PC-9 (cell line): ENCODE measurements around the gene PRSS56. TPM values are rescaled to one million over a fixed set of nuclear protein-coding genes. Genes with fewer than 3 reads are reported as not detected.
A peak's percentile ranks its signal among the peaks of the same experiment; 100 is the strongest.

Experiments
- BruUV-seq: library from RNA; stranded (reverse); fragments of 400-500 nt; replicated peaks from 2 replicates; lab custom pipeline; 2021; lab: Mats Ljungman, UMichigan
- CTCF ChIA-PET: fragments of 300-600 bp; sonication (Branson Sonifier 250); formaldehyde crosslinking; loops from one replicate; lab custom pipeline; 2022; ENCODE audit warnings: antibody characterized with exemption; lab: Charles Lee
- POLR2A ChIA-PET: fragments of 300-600 bp; sonication (Branson Sonifier 250); formaldehyde crosslinking; loops from one replicate; lab custom pipeline; 2022; ENCODE audit warnings: antibody characterized with exemption; ENCODE audit not compliant: unreplicated experiment; lab: Charles Lee
- DNase-seq, 2 experiments: peaks; one replicate each; pipeline versions ENCODE4 v3.0.0 to v3.0.0-alpha.2; 2015 to 2022; ENCODE audit warnings: mixed read lengths in 1 of 2
- H2AFZ ChIP-seq: fragments of 200-600 bp; sonication (generic); 2 replicates; pipeline ENCODE4 v1.8.1; 2017; ENCODE audit warnings: antibody characterized with exemption
- H3F3A ChIP-seq: fragments of 200-600 bp; sonication (generic); 2 replicates; pipeline ENCODE4 v1.8.1; 2017; ENCODE audit warnings: antibody characterized with exemption, mild to moderate bottlenecking, low read depth; ENCODE audit not compliant: insufficient read depth
- H3K27ac ChIP-seq: fragments of 200-600 bp; sonication (generic); 2 replicates; pipeline ENCODE4 v1.6.1; 2016; ENCODE audit warnings: mixed run types
- H3K27me3 ChIP-seq: fragments of 200-600 bp; sonication (generic); 2 replicates; pipeline ENCODE4 v1.6.1; 2016; ENCODE audit warnings: low read depth, mixed run types; ENCODE audit not compliant: insufficient read depth
- H3K36me3 ChIP-seq: fragments of 200-600 bp; sonication (generic); 2 replicates; pipeline ENCODE4 v1.6.1; 2016; ENCODE audit warnings: low read depth, mixed run types
- H3K4me1 ChIP-seq: fragments of 200-600 bp; sonication (generic); replicated peaks from 2 replicates; pipeline ENCODE4 v1.6.1; 2016; ENCODE audit warnings: mixed run types; ENCODE audit not compliant: insufficient read depth
- H3K4me2 ChIP-seq: fragments of 200-600 bp; sonication (generic); 2 replicates; pipeline ENCODE4 v1.6.1; 2017; ENCODE audit warnings: mixed run types
- H3K4me3 ChIP-seq: fragments of 200-600 bp; sonication (generic); 2 replicates; pipeline ENCODE4 v1.6.1; 2016; ENCODE audit warnings: mixed run types
- H3K79me2 ChIP-seq: fragments of 200-600 bp; sonication (generic); 2 replicates; pipeline ENCODE4 v1.6.1; 2017; ENCODE audit warnings: low read depth, mixed run types
- H3K9me2 ChIP-seq: fragments of 200-600 bp; sonication (generic); 2 replicates; pipeline ENCODE4 v1.8.1; 2017; ENCODE audit warnings: mild to moderate bottlenecking; ENCODE audit not compliant: insufficient read depth
- H3K9me3 ChIP-seq: fragments of 200-600 bp; sonication (generic); 2 replicates; pipeline ENCODE4 v1.8.1; 2016; ENCODE audit warnings: low read depth; ENCODE audit not compliant: insufficient read depth
- H4K20me1 ChIP-seq: fragments of 200-600 bp; sonication (generic); 2 replicates; pipeline ENCODE4 v1.8.1; 2017; ENCODE audit not compliant: insufficient read depth
- EZH2 ChIP-seq: fragments of 200-600 bp; sonication (generic); IDR thresholded peaks from 2 replicates; pipeline ENCODE4 v1.8.0; 2017; ENCODE audit warnings: antibody characterized with exemption, low read depth
- intact Hi-C: fragments of 100-400 bp; cut with micrococcal nuclease; formaldehyde crosslinking; loops from one replicate; pipeline ENCODE4 v1.10.0; 2022; ENCODE audit not compliant: unreplicated experiment
- total RNA-seq: library from RNA; stranded (reverse); gene quantifications from 2 replicates; pipeline ENCODE4 v1.2.3, GENCODE V29; 2021
- TF ChIP-seq, protein P1 (sequence below): fragments of 200-600 bp; sonication (generic); conservative IDR thresholded peaks from 2 replicates; pipeline ENCODE4 v1.6.1; 2017; ENCODE audit warnings: mixed run types, antibody characterized with exemption, mild to moderate bottlenecking, moderate library complexity

PRSS56 gene
- total RNA-seq, 1 experiment from 2014 or later = not detected

DNA sequence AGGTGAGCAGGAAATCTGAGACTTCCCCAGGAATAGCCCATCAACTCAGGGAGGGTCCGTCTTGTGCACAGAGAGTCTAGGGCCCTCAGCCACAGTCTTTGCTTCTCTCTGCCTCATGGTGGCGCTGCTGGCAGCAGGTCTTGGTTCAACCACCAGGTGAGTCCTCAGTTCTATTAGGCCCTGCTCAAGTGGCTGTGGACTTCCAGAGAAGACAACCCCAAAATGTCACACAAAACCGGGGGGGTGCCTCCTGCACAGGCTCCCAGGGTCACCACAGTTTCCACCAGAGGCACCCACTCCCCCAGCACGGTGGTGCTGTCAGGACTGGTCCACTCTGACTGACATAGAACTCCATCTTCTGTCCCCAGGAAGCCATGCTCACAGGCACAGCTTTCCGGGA is 16.9 kb downstream of the PRSS56 start:
- TF ChIP-seq, protein P1, sequence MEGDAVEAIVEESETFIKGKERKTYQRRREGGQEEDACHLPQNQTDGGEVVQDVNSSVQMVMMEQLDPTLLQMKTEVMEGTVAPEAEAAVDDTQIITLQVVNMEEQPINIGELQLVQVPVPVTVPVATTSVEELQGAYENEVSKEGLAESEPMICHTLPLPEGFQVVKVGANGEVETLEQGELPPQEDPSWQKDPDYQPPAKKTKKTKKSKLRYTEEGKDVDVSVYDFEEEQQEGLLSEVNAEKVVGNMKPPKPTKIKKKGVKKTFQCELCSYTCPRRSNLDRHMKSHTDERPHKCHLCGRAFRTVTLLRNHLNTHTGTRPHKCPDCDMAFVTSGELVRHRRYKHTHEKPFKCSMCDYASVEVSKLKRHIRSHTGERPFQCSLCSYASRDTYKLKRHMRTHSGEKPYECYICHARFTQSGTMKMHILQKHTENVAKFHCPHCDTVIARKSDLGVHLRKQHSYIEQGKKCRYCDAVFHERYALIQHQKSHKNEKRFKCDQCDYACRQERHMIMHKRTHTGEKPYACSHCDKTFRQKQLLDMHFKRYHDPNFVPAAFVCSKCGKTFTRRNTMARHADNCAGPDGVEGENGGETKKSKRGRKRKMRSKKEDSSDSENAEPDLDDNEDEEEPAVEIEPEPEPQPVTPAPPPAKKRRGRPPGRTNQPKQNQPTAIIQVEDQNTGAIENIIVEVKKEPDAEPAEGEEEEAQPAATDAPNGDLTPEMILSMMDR = peak; percentile 54; the same call in 1 of the 2 replicates
- TF ChIP-seq EZH2 = no peak
- no peaks in the 10 kb centered on the region for H3K9me2 ChIP-seq
- H3K27ac ChIP-seq = no peak overlapping the region
- 0 out of 2 replicates have a peak, but pooled peaks cover 2% of the 10 kb centered on the region for H3K9me3 ChIP-seq
- BruUV-seq = no TSS peak
- no peaks in the 10 kb centered on the region for H3K36me3 ChIP-seq
- H3K4me1 ChIP-seq = no peaks in the 10 kb centered on the region
- intact Hi-C loops = no loop called here
- no peak overlapping the region for H3K4me3 ChIP-seq
- no peak overlapping the region for H3K4me2 ChIP-seq
- no peaks in the 10 kb centered on the region for H3F3A ChIP-seq
- DNase-seq = no peak
- H3K79me2 ChIP-seq = no peaks in the 10 kb centered on the region
- POLR2A ChIA-PET = no interaction called here
- H3K27me3 ChIP-seq = no peaks in the 10 kb centered on the region
- no peaks in the 10 kb centered on the region for H4K20me1 ChIP-seq
- H2AFZ ChIP-seq = no peak overlapping the region
- CTCF ChIA-PET = no interaction called here

DNA sequence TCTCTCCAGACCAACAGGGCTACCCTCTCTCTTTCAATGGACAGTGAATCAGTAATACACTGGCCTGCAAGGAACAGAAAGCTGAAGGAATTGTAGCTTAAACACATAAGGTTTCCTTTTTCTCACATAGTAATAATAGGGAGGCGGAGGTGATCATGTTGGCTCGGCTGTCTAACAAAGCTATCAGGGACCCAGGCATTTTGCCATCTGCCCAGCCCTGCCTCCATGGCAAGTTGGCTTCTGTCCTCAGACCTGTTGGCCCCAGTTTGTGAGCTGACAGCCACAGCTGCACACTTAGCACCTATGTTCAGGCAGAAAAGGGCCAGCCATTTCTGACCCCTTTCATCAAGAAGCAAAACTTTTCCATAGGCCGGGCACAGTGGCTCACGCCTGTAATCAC is 17.3 kb downstream of the PRSS56 start:
- H3K9me2 ChIP-seq = no peaks in the 10 kb centered on the region
- H3K9me3 ChIP-seq = 0 out of 2 replicates have a peak, but pooled peaks cover 2% of the 10 kb centered on the region
- no peak overlapping the region for H2AFZ ChIP-seq
- no peaks in the 10 kb centered on the region for H3K36me3 ChIP-seq
- H3F3A ChIP-seq = no peaks in the 10 kb centered on the region
- no peak overlapping the region for H3K4me3 ChIP-seq
- H3K79me2 ChIP-seq = no peaks in the 10 kb centered on the region
- no peak for TF ChIP-seq EZH2
- TF ChIP-seq, protein P1 = no peak
- no peak for DNase-seq
- intact Hi-C loops = no loop called here
- no peaks in the 10 kb centered on the region for H3K27me3 ChIP-seq
- POLR2A ChIA-PET = no interaction called here
- CTCF ChIA-PET = no interaction called here
- no peak overlapping the region for H3K4me2 ChIP-seq
- H4K20me1 ChIP-seq = no peaks in the 10 kb centered on the region
- no peak overlapping the region for H3K27ac ChIP-seq
- BruUV-seq = no TSS peak
- H3K4me1 ChIP-seq = no peaks in the 10 kb centered on the region

DNA sequence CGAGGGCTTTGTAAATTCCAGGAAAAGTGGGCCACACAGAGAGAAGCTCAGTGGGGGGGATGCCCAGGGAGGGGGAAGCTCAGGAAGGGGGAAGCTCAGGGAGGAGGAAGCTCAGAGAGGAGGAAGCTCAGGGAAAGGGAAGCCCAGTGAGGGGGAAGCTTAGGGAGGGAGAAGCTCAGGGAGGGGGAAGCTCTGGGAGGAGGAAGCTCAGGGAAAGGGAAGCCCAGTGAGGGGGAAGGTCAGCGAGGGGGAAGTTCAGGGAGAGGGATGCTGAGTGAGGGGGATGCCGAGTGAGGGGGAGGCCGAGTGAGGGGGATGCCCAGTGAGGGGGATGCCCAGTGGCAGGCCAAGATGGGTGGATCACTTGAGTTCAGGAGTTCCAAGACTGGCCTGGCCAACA is 18.5 kb downstream of the PRSS56 start:
- no peak overlapping the region for H3K4me2 ChIP-seq
- no TSS peak for BruUV-seq
- CTCF ChIA-PET = interaction anchor here (0.6 kb wide), 1 partner anchor 228 kb away, joined by 7 read pairs; no protein-coding TSS in a partner anchor
- intact Hi-C loops = no loop called here
- no peaks in the 10 kb centered on the region for H3K9me2 ChIP-seq
- no peak overlapping the region for H3K27ac ChIP-seq
- H3K4me1 ChIP-seq = no peaks in the 10 kb centered on the region
- no peaks in the 10 kb centered on the region for H3K36me3 ChIP-seq
- H3K79me2 ChIP-seq = no peaks in the 10 kb centered on the region
- no peak for DNase-seq
- H3K9me3 ChIP-seq = 0 out of 2 replicates have a peak, but pooled peaks cover 2% of the 10 kb centered on the region
- H4K20me1 ChIP-seq = no peaks in the 10 kb centered on the region
- no peaks in the 10 kb centered on the region for H3F3A ChIP-seq
- POLR2A ChIA-PET = interaction anchor here (0.6 kb wide), 1 partner anchor 88 kb away, joined by 11 read pairs; no protein-coding TSS in a partner anchor
- no peak overlapping the region for H2AFZ ChIP-seq
- H3K4me3 ChIP-seq = no peak overlapping the region
- TF ChIP-seq, protein P1 = no peak
- TF ChIP-seq EZH2 = no peak
- H3K27me3 ChIP-seq = no peaks in the 10 kb centered on the region
